HG02798 (cell line): Measurements from ENCODE around the gene MROH2A.
"Not testable (repeated sequence)": the region's sequence is repeated elsewhere in the genome, so short reads cannot be mapped to it uniquely, and the experiment has no call there.

Source experiments
- ATAC-seq: cut with Tn5 transposase; IDR thresholded peaks from one replicate; pipeline ENCODE4 v1.9.1; 2021; ENCODE audit warnings: mild to moderate bottlenecking; ENCODE audit not compliant: unreplicated experiment, poor library complexity

The MROH2A gene

GRCh38 chr2:233778030-233778429, at the start of gene MROH2A:
TSS of gene MROH2A (plus strand) at chr2:233778330. CDS start at chr2:233779359, 1,029 bp downstream.
- ATAC-seq: no peak

DNA sequence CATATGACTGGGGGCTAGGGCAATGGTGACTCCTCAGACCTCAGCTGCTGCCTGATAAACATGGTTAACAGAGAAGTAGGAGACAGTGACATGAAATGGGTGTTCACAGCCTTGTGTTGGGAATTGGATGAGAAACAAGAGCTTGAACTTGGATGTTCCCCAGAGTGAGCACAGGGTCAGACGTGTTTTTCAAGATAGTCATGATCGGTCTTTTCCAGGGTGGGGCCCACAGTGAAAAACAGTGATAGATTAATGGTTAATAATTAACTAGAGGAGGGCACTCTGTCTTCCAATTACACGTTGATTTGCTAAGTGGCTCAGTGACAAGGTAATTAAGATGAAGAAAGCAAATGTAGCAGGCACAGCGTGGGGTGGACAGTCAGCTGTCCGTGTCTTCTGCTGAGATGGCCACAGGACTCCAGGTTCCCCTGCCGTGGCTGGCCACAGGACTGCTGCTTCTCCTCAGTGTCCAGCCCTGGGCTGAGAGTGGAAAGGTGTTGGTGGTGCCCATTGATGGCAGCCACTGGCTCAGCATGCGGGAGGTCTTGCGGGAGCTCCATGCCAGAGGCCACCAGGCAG, 49.3 kb upstream of the MROH2A start, which contains the start of gene UGT1A3:
Gene UGT1A3 (plus strand): TSS at position 320 of the 579 bp plus-strand sequence. CDS start 85 bp downstream, at position 405.
- no peak for ATAC-seq

DNA sequence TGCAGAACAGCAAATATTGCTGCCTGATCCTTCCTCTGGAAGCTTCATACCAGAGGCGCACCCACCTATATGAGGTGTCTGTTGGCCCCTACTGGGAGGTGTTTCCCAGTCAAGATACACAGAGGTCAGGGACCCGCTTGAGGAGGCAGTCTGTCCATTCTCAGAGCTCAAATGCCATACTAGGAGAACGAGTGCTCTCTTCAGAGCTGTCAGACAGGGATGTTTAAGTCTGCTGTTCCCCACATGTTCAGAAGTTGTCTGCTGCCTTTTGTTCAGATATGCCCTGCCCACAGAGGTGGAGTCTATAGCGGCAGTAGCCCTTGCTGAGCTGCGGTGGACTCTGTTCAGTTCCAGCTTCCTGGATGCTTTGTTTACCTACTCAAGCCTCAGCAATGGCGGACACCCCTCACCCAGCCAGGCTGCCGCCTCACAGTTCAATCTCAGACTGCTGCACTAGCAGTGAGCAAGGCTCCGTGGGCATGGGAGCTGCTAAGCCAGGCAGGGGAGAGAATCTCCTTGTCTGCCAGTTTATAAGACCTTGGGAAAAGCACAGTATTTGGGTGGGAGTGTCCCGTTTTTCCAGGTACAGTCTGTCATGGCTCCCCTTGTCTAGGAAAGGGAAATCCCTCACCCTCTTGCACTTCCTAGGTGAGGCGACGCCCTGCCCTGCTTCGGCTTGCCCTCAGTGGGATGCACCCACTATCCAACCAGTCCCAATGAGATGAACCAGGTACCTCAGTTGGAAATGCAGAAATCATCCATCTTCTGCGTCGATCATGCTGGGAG, 41.1 kb upstream of the MROH2A start:
- ATAC-seq: not testable (repeated sequence)

GRCh38 chr2:233740870-233741269, 37.3 kb upstream of the MROH2A start:
- ATAC-seq: no peak

- ATAC-seq: no peak
Measured at GRCh38 chr2:233743464-233744259, 34.5 kb upstream of the MROH2A start.

DNA sequence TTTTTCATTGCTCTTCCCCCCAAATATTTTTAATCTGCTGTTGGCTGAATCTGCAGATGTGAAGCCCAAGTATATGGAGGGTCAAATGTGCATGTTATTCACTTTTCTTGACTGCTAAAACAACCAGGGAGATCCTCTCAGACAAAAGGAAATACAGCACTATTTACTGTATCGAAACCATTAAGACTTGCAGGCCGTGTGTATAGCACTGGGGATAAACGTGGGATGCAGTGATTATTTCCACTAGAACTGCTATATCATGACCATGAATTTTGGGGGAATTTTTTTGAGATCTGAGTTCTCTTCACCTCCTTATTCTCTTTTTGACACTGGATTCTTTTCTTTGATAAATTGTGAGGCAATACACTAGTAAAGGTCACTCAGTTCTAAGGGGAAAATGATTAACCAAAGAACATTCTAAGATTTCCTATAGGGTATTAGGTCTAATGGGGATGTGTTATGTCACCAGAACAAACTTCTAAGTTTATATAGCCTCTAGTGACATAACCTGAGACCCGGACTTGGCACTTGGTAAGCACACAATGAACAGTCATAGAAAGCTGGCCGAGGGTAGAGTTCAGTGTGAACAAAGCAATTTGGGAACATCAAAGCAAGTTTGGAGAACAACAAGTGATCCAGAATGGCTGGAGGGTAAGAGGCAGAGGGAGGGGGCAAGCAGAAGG, 32.9 kb upstream of the MROH2A start:
- ATAC-seq: no peak

DNA sequence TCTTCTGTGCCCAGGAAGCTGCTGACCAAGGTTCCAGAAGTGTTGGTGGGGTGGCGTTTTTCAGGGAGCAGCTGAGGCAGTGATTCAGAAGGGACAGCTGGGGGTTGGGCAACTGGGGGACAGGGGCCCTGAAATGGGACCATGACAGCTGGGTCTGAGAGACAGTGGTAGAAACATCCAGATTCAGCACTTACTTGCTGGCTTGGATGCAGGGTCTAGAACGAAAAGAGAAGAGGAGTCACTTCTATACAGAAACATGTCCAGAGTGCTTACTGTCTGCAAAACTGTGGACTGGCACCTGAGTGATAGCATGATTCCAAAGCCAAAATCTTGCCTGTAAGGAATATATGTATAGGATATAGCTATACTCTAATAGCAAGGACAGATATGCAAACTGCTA, 32.3 kb upstream of the MROH2A start:
- not testable (repeated sequence) for ATAC-seq

- no peak for ATAC-seq
Measured at GRCh38 chr2:233746475-233747282, 31.5 kb upstream of the MROH2A start.

GRCh38 chr2:233747283-233747544, 30.9 kb upstream of the MROH2A start:
- ATAC-seq: no peak

GRCh38 chr2:233750689-233751088, 27.4 kb upstream of the MROH2A start:
- ATAC-seq: not testable (repeated sequence)

- not testable (repeated sequence) for ATAC-seq
Measured at GRCh38 chr2:233751212-233752009, 26.7 kb upstream of the MROH2A start.

GRCh38 chr2:233754872-233755611, 23.1 kb upstream of the MROH2A start:
- no peak for ATAC-seq

DNA sequence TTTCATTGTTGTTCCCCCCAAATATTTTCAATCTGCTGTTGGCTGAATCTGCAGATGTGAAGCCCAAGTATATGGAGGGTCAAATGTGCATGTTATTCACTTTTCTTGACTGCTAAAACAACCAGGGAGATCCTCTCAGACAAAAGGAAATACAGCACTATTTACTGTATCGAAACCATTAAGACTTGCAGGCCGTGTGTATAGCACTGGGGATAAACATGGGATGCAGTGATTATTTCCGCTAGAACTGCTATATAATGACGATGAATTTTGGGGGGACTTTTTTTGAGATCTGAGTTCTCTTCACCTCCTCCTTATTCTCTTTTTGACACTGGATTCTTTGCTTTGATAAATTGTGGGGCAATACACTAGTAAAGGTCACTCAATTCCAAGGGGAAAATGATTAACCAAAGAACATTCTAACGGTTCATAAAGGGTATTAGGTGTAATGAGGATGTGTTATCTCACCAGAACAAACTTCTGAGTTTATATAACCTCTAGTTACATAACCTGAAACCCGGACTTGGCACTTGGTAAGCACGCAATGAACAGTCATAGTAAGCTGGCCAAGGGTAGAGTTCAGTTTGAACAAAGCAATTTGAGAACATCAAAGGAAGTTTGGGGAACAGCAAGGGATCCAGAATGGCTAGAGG, 21.6 kb upstream of the MROH2A start:
- ATAC-seq: no peak

GRCh38 chr2:233758141-233758540, 20.0 kb upstream of the MROH2A start:
- no peak for ATAC-seq

- no peak for ATAC-seq
Measured at GRCh38 chr2:233758849-233759248, 19.3 kb upstream of the MROH2A start.

- ATAC-seq: no peak
Measured at GRCh38 chr2:233760043-233760442, 18.1 kb upstream of the MROH2A start, which contains the start of gene UGT1A1. TSS of gene UGT1A1 (plus strand) at chr2:233760270. CDS start at chr2:233760288, 18 bp downstream.

GRCh38 chr2:233761040-233761769, 16.9 kb upstream of the MROH2A start:
- no peak for ATAC-seq
